Memory B cell (primary cell): Measurements from ENCODE around the gene MDFI.

ENCODE experiments used
- ATAC-seq: fragments of 150-1000 bp; cut with Tn5 transposase; 2 replicates; pipeline ENCODE4 v1.10.0; 2021; ENCODE audit warnings: low read depth, mild to moderate bottlenecking, moderate library complexity
- DNase-seq, 2 donors: peaks; one replicate each; pipeline ENCODE4 v3.0.0; 2022; ENCODE audit warnings: low spot score in 2 of 2
- H3K27ac Mint-ChIP-seq: one replicate; pipeline ENCODE4 v1.8.0; 2022; ENCODE audit warnings: mild to moderate bottlenecking, moderate library complexity, mixed read lengths
- H3K27me3 Mint-ChIP-seq: one replicate; pipeline ENCODE4 v1.8.0; 2022; ENCODE audit warnings: mixed read lengths
- H3K36me3 Mint-ChIP-seq: one replicate; pipeline ENCODE4 v1.8.0; 2022; ENCODE audit warnings: mild to moderate bottlenecking, mixed read lengths
- H3K4me1 Mint-ChIP-seq: one replicate; pipeline ENCODE4 v1.8.0; 2022; ENCODE audit warnings: mixed read lengths
- H3K4me3 Mint-ChIP-seq: one replicate; pipeline ENCODE4 v1.8.0; 2022; ENCODE audit warnings: mild to moderate bottlenecking, moderate library complexity, mixed read lengths
- H3K9me3 Mint-ChIP-seq: one replicate; pipeline ENCODE4 v1.8.0; 2022; ENCODE audit warnings: mixed read lengths

MDFI gene

DNA sequence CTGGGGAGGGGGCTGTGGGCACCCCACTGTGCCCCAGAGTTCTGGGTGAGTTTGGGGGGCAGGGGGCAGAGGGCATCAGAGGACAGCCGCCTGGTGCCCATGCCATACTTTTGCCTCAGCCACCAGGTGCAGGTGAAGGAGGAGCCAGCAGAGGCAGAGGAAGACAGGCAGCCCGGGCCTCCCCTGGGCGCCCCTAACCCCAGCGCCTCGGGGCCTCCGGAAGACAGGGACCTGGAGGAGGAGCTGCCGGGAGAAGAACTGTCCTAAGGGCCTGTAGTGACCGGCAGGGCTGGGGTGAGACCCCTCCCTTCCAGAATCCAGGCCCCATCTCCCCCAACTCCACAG lies 39.6 kb upstream of the MDFI start:
- Mint-ChIP-seq H3K36me3 (peaks cover 4% of the 10 kb centered on the region), H3K27me3 (no peaks in the 10 kb centered on the region), H3K4me1 (peaks cover 5% of the 10 kb centered on the region), H3K4me3 (no peak overlapping the region), H3K9me3 (no peaks in the 10 kb centered on the region), H3K27ac (no peak overlapping the region)
- ATAC-seq (no peak), DNase-seq (no peak)

DNA sequence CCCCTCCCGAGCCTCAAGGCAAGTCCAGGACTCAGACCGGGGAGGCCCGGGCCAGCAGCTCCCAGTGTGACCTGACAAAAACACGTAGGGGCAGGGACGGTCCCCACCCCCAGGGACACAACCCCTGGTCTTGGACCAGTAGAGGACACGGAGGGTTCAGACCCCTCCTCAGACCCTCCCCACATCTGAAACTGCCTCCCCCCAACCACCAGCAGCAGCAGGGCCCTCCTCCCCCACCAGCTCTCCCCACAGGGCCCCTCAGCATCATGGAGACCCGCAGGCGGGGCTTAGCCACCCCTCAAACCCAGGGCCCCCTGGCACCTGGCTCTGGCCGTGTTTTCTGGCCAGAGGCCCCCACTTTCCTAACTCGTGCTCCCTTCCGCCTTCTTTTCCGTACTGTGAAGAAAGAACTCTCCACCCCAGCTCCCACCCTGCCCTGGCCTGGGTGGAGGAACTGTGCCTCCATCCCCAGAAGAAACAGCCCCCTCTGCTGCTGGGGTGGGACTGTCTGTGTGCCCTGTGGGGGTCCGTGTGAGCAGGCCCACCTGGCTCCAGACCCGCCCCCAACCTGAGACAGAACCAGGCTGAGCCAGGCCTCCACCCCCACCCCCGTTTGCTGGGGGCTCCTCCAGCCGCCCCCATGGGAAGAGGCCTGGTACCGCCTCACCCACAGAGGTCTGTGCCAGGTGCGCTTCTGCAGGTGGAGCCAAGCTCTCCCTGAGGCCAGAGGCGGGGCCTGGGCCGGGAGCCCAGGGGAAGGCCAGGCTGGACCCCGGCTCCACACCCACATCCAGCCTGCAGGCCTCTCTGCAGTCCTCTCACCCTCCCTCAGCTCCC lies 39.0 kb upstream of the MDFI start:
- Mint-ChIP-seq H3K4me3 (no peak overlapping the region), H3K4me1 (peaks cover 5% of the 10 kb centered on the region), H3K27me3 (no peaks in the 10 kb centered on the region), H3K27ac (no peak overlapping the region), H3K9me3 (no peaks in the 10 kb centered on the region), H3K36me3 (peaks cover 4% of the 10 kb centered on the region)
- DNase-seq: no peak
- ATAC-seq: no peak

DNA sequence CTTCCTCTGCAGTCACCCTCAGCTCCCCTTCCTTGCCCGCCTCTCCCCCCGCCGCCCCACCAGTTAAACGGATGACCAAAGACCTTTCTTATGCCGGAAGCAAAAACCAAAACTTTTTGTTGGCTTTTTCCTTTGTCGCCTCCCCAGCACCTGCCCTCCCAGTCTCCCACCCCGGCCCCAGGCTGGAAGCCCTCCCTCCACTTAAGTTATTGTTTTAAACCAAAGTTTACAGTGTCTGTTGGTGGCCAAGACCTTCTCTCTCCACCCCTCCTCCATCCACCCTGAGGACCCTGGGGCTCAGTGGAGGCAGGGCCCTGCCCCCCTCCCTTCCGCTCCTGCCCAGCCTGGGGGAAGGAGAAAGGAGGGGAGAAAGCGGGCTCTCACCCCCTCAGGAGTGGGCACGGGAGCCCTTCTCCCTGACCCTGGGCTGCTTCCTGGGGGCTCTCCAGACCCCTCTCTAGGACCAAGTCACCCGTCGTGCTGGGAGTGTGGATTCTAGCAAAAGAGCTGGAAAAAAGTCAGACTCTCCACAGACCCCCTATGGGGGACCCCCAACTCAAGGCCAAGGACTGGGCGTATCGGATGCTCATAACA lies 38.3 kb upstream of the MDFI start:
- H3K9me3 Mint-ChIP-seq: no peaks in the 10 kb centered on the region
- peaks cover under 1% of the 10 kb centered on the region for H3K27me3 Mint-ChIP-seq
- DNase-seq (no peak), ATAC-seq (no peak)
- H3K36me3 Mint-ChIP-seq: peaks cover 4% of the 10 kb centered on the region
- no peak overlapping the region for H3K4me3 Mint-ChIP-seq
- peaks cover 5% of the 10 kb centered on the region for H3K4me1 Mint-ChIP-seq
- H3K27ac Mint-ChIP-seq: no peak overlapping the region

DNA sequence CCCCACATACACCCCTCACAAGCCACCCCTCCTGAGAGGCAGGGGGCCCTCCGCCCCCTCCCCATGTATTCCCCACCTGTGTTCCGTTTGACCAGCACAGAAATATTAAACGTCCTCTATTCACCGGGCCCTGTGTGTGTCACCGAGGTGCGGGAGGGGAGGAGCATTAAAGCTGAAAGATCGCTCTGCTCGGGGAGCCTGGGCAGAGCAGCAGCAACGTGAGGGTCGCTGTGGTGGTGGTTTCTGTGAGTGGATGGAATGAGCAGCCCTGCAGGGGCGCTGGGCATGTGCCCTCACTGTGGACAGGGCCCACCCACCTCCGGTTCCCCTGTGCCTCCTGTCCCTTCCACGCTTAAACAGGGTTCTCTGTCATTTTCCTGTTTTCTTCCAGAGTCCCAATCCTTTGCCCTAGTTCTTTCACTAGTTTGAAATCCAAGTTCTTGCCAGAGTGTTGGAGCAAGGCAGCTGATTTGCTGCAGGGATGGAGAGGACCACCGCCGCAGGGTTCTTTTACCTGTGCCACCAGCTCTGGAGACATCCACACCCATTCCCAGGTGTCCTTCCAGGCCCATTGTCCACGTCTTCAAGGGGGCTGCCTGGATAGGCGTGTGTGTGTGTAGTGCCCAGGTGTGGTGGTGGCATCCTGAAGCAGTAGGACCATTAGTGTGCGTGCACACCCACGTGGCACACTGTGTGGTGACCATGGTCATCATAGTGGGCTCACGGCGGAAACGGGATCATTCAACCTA lies 37.6 kb upstream of the MDFI start:
- Mint-ChIP-seq H3K27ac (no peak overlapping the region), H3K4me1 (peaks cover 5% of the 10 kb centered on the region), H3K9me3 (no peaks in the 10 kb centered on the region), H3K4me3 (no peak overlapping the region), H3K27me3 (peaks cover 2% of the 10 kb centered on the region), H3K36me3 (peaks cover 4% of the 10 kb centered on the region)
- no peak for DNase-seq
- ATAC-seq: no peak

DNA sequence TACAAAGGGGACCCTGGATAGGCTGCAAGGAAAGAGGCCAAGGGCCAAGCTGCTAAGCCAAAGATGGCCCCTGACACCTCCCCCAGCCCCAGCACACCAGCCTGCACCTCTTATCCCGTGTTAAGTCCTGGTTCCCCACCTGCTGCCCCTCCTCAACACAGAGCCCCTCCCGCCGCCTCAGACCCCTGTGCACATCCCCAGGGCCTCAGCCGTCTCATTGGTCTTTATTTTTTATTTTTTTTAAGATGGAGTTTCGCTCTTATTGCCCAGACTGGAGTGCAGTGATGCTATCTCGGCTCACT lies 37.1 kb upstream of the MDFI start:
- no peaks in the 10 kb centered on the region for H3K9me3 Mint-ChIP-seq
- H3K4me1 Mint-ChIP-seq: peaks cover 5% of the 10 kb centered on the region
- ATAC-seq: no peak
- no peak overlapping the region for H3K27ac Mint-ChIP-seq
- no peak overlapping the region for H3K4me3 Mint-ChIP-seq
- H3K36me3 Mint-ChIP-seq: peaks cover 4% of the 10 kb centered on the region
- peaks cover 7% of the 10 kb centered on the region for H3K27me3 Mint-ChIP-seq
- DNase-seq: no peak

DNA sequence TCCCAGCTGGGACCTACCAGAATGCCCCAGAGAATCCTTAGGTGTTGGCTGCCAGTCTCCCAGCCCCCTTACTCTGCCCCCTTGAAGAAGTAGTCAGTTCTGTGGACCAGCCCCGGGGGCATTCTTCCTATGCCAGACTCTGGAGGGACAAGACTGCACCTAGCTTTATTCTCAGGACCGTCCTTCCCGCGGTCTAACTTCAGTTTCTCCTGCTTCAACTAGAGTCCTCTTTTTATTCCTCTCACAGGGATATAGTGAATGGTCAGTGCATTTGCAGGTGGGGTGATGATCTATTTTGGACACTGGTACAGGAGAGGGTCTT lies 35.9 kb upstream of the MDFI start:
- DNase-seq: no peak
- Mint-ChIP-seq H3K9me3 (no peaks in the 10 kb centered on the region), H3K27ac (no peak overlapping the region), H3K36me3 (peaks cover 2% of the 10 kb centered on the region), H3K4me1 (peaks cover 5% of the 10 kb centered on the region), H3K27me3 (peaks cover 10% of the 10 kb centered on the region), H3K4me3 (no peak overlapping the region)
- no peak for ATAC-seq

DNA sequence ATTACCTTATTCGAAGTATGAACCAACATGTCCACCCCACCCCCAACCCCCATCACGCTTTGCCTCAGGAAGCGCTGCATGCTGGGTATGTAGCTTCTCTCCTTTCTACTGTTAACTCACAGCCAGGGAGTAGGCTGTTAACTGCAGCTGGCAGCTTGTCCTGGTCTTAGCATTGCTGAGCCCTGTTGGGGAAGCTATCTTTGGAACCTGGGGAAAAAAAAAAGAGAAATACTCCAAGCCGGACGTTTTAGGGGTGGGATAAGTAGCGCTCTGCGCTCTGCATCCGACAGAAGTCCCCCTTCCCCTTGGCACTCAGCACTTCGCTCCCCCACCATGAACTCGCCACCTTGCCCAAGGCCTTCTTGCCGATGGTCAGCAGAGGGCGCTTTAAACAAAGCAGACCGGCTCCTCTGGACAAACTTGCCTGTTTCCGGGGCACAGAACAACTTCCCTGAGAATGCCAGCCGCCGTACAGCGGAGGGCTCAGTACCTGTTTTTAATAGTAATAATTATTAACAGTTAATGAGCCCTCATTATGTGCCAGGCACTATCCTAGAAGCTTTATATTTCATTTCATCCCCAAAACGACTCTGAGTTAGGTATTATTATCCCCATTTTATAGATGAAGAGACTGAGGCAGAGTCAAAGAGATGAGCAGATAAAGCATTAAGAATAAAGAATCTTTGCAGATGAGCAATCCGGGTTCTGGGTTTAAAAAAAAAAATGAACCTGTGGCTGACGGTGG lies 35.2 kb upstream of the MDFI start:
- DNase-seq (peak; percentile 73 to 76), ATAC-seq (peak; percentile 90)
- Mint-ChIP-seq H3K4me3 (no peak overlapping the region), H3K4me1 (peaks cover 5% of the 10 kb centered on the region), H3K27ac (no peak overlapping the region), H3K36me3 (peaks cover 2% of the 10 kb centered on the region), H3K9me3 (no peaks in the 10 kb centered on the region), H3K27me3 (peaks cover 10% of the 10 kb centered on the region)

DNA sequence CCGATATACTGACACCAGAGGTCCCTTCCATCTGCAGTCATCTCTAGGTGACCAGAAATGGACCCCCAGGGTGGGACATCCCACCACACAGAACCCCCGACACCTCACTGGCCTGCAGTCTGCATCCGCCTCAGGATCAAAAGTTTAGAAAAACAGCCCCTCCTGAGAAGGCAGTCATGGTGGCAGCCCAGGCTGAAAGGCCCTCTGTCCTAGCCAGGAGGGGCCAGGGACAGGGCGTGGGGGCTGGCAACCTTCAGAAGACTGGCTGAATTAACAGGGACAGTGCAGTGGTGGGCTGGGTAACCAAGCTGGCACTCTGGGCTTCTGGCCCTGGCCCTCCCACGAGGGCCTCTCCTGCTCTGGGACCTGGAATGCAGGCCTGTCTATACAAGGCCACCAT lies 34.3 kb upstream of the MDFI start:
- H3K9me3 Mint-ChIP-seq: no peaks in the 10 kb centered on the region

DNA sequence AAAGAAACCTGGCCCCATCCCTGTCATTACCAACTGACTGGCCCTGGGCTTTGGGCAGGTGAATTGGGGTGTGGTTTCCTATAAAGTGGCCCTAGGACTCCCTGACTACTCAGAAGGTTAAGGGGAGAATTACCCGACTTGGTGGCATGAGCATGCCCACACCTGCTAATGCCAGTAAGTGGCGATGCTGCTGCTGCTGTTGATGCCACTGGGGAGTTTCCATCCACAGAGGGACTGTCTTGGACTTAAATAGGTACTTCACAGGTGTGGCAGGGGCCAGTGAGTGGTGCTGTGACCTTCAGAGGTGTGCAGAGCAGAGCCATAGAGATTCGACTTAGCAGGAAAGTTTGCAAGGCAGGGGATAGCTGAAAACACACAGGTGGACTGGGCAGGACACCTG lies 32.6 kb upstream of the MDFI start:
- peak; percentile 20 for ATAC-seq
- Mint-ChIP-seq H3K9me3 (no peaks in the 10 kb centered on the region), H3K27ac (no peak overlapping the region)

More for the DNA sequence above, 34.3 kb upstream of the MDFI start:
- ATAC-seq: no peak
- no peak for DNase-seq
- Mint-ChIP-seq H3K4me3 (no peak overlapping the region), H3K36me3 (no peaks in the 10 kb centered on the region), H3K4me1 (peaks cover 7% of the 10 kb centered on the region), H3K27me3 (peaks cover 12% of the 10 kb centered on the region), H3K27ac (no peak overlapping the region)

DNA sequence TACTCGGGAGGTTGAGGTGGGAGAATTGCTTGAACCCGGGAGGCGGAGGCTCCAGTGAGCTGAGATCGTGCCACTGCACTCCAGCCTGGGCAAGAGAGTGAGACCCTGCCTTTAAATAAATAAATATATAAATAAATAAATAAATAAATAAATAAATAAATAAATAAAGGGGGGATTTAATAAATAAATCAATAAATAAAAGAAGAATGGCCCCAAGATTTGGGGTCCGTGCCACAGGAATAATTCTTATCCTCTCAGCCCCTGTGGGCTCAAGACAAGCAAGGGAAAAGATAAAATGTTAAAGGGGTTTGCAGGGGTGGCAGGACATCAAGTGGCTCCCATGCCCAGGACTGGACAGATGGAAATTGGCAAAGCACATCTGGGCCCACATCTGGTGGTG lies 31.2 kb upstream of the MDFI start:
- no peak for DNase-seq
- no peaks in the 10 kb centered on the region for H3K9me3 Mint-ChIP-seq
- no peak overlapping the region for H3K4me3 Mint-ChIP-seq
- no peak overlapping the region for H3K27ac Mint-ChIP-seq
- ATAC-seq: no peak
- peaks cover 8% of the 10 kb centered on the region for H3K4me1 Mint-ChIP-seq
- H3K27me3 Mint-ChIP-seq: peaks cover 13% of the 10 kb centered on the region
- no peaks in the 10 kb centered on the region for H3K36me3 Mint-ChIP-seq

More for the DNA sequence above, 32.6 kb upstream of the MDFI start:
- Mint-ChIP-seq H3K27me3 (peaks cover 13% of the 10 kb centered on the region), H3K4me1 (peaks cover 8% of the 10 kb centered on the region), H3K4me3 (no peak overlapping the region), H3K36me3 (no peaks in the 10 kb centered on the region)
- DNase-seq: no peak

DNA sequence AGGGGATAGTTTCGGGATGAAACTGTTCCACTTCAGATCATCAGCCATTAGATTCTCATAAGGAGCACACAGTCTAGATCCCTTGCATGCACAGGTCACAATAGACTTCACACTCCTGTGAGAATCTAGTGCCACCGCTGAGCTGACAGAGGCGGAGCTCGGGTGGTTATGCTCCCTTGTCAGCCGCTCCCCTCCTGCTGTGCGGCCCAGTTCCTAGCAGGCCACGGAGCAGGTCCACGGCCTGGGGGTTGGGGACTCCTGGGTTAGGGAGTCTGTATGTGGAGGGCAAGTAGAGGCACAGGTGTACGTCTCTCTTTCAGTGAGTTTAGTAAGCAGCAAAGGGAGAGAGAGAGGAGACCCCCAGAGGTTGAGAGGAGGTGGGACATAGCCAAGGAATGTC lies 30.5 kb upstream of the MDFI start:
- H3K4me1 Mint-ChIP-seq: peaks cover 7% of the 10 kb centered on the region
- no peak overlapping the region for H3K27ac Mint-ChIP-seq
- ATAC-seq (no peak), DNase-seq (no peak)
- H3K4me3 Mint-ChIP-seq: no peak overlapping the region
- H3K36me3 Mint-ChIP-seq: peaks cover 3% of the 10 kb centered on the region
- H3K9me3 Mint-ChIP-seq: peaks cover 4% of the 10 kb centered on the region
- H3K27me3 Mint-ChIP-seq: peaks cover 17% of the 10 kb centered on the region

DNA sequence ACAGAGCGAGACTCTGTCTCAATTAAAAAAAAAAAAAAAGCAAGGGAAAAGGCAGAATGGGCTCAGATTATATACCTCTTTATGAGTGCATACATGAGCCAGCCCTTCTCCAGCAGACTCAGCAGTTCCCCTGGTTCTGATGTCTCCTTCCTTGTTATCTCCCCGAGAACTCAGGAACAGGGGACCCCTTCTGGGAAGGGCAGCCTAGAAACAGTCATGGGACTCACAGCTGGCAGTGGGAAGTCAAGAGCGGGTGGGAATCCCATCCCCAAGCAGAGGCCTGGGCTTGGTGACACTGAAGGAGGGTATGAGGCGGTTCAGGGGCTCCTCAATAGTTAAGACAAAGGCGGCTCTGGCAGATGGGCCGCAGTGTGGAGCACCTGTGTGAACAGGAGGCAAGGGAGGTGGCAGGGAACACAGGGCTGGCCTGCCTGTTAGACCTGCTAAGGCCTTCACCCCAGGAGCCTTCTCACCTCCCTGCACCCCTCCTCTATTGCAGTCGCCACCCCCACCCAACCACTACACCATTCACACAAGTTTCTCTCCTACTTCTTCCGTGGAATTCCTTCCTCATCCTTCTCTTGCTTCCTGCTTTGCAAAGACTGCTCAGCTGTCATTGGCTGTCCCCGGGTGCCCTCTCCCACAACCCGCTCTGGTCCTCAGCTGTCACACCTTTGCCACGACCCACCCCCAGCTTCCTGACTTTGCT lies 29.7 kb upstream of the MDFI start:
- ATAC-seq: no peak
- no peak overlapping the region for H3K27ac Mint-ChIP-seq
- peaks cover 17% of the 10 kb centered on the region for H3K27me3 Mint-ChIP-seq
- peaks cover 3% of the 10 kb centered on the region for H3K36me3 Mint-ChIP-seq
- DNase-seq: no peak
- H3K4me1 Mint-ChIP-seq: peaks cover 3% of the 10 kb centered on the region
- H3K4me3 Mint-ChIP-seq: no peak overlapping the region
- peaks cover 6% of the 10 kb centered on the region for H3K9me3 Mint-ChIP-seq

DNA sequence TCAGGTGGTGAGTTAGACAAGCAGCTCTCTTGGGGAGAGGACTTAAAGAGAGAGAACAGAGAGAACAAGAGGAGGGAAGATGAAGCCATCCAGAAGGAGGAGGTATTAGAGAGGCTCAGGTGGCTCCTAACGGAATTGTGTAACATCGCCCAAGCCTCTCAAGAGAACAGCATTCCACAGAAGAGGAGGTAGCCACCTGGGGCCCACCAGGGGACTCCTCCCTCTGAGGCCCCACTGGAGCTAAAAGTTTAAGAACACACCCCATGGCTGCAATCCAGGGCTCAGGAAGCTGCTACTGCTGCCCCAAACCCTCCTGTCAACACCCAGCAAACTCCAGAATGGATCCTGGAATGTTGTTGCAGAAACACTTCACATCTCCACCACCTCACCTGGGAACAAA lies 23.6 kb upstream of the MDFI start:
- H3K4me3 Mint-ChIP-seq: no peak overlapping the region
- peaks cover 3% of the 10 kb centered on the region for H3K36me3 Mint-ChIP-seq
- no peak for DNase-seq
- no peak for ATAC-seq
- peaks cover 6% of the 10 kb centered on the region for H3K9me3 Mint-ChIP-seq
- no peak overlapping the region for H3K27ac Mint-ChIP-seq
- no peaks in the 10 kb centered on the region for H3K4me1 Mint-ChIP-seq
- peaks cover 8% of the 10 kb centered on the region for H3K27me3 Mint-ChIP-seq

DNA sequence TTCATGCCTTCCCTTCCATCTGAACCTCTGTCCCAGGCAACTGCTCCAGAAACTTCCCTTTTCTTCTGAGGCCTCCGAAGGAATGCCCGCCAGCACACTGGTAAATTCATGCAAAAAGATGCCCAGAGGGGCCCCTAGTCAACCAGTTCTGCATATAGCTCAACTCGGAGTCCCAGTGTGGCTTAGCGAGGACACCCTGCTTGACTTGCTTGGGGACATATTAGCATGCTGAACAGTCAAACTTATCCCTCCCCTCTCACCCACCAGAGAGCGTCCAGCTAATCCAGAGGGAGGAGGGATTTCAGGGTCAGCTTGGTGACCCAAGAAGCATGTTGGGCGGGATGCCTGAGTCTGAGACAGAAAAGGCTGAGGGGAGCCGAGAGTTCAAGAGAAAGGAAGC lies 23.0 kb upstream of the MDFI start:
- ATAC-seq (no peak), DNase-seq (no peak)
- H3K27ac Mint-ChIP-seq: no peak overlapping the region
- H3K36me3 Mint-ChIP-seq: peaks cover 3% of the 10 kb centered on the region
- H3K4me1 Mint-ChIP-seq: no peaks in the 10 kb centered on the region
- H3K27me3 Mint-ChIP-seq: peaks cover 8% of the 10 kb centered on the region
- H3K9me3 Mint-ChIP-seq: peaks cover 6% of the 10 kb centered on the region
- H3K4me3 Mint-ChIP-seq: no peak overlapping the region
